Astrocyte of the spinal cord (primary cell): ENCODE results near the gene PTGS1.
A peak's percentile ranks its signal among the peaks of the same experiment; 100 is the strongest.

Experiments used
- DNase-seq: peaks from one replicate; pipeline ENCODE4 v3.0.0; 2011; ENCODE audit warnings: low read depth, low spot score
- H3K4me3 ChIP-seq: 2 replicates; pipeline ENCODE4 v1.5.1; 2011; ENCODE audit warnings: low read depth, mild to moderate bottlenecking, low read length, moderate library complexity
- CTCF ChIP-seq: IDR thresholded peaks from 2 replicates; pipeline ENCODE4 v1.5.1; 2012; ENCODE audit warnings: low read depth, mild to moderate bottlenecking, low read length, inconsistent platforms
- in situ Hi-C: cut with HindIII; loops from 2 replicates; pipeline ENCODE4 v1.10.0; 2017; ENCODE audit warnings: low sequenced_read_pairs

The PTGS1 gene

GRCh38 chr9:122346478-122347347 lies 24.1 kb upstream of the PTGS1 start:
- H3K4me3 ChIP-seq = peak overlapping the region; percentile 47
- peak; percentile 11 for DNase-seq
- no peak for TF ChIP-seq CTCF
- in situ Hi-C loops = no loop called here

- peak overlapping the region; percentile 47 for H3K4me3 ChIP-seq
- in situ Hi-C loops = no loop called here
- no peak for TF ChIP-seq CTCF
- no peak for DNase-seq
Measured at GRCh38 chr9:122347348-122348287, 23.2 kb upstream of the PTGS1 start.

GRCh38 chr9:122348288-122348777 lies 22.5 kb upstream of the PTGS1 start:
- TF ChIP-seq CTCF = no peak
- no peak overlapping the region for H3K4me3 ChIP-seq
- no peak for DNase-seq
- in situ Hi-C loops = no loop called here

GRCh38 chr9:122348791-122349190 lies 22.0 kb upstream of the PTGS1 start:
- no peak for TF ChIP-seq CTCF
- in situ Hi-C loops = no loop called here
- no peak for DNase-seq
- no peak overlapping the region for H3K4me3 ChIP-seq

- no peak overlapping the region for H3K4me3 ChIP-seq
- no peak for DNase-seq
- in situ Hi-C loops = no loop called here
- TF ChIP-seq CTCF = no peak
Measured at GRCh38 chr9:122349201-122349600, 21.6 kb upstream of the PTGS1 start.

- no peak overlapping the region for H3K4me3 ChIP-seq
- peak; percentile 94 for TF ChIP-seq CTCF
- in situ Hi-C loops = loop anchor here (10.0 kb wide), 1 partner anchor 226 kb away; no protein-coding TSS in a partner anchor
- DNase-seq = peak; percentile 67
Measured at GRCh38 chr9:122350577-122351355, 20.1 kb upstream of the PTGS1 start.
